SJCRH30 (cell line): ENCODE results near the gene ANKFN1. TPM values are rescaled to one million over a fixed set of nuclear protein-coding genes. Genes with fewer than 3 reads are reported as not detected.

ENCODE experiments used
- DNase-seq, 2 experiments: peaks; one replicate each; pipeline ENCODE4 v3.0.0-alpha.2; 2015 to 2020
- H3K27ac ChIP-seq: fragments of 250-450 bp; sonication (Bioruptor Pico); 2 replicates; pipeline ENCODE4 v1.5.1; 2020; ENCODE audit warnings: mild to moderate bottlenecking, moderate library complexity
- H3K27me3 ChIP-seq: fragments of 250-450 bp; sonication (Bioruptor Pico); 2 replicates; pipeline ENCODE4 v1.5.1; 2020; ENCODE audit warnings: mild to moderate bottlenecking, moderate library complexity
- H3K36me3 ChIP-seq: fragments of 250-450 bp; sonication (Bioruptor Pico); 2 replicates; pipeline ENCODE4 v1.5.1; 2020; ENCODE audit warnings: mild to moderate bottlenecking, moderate library complexity
- H3K4me1 ChIP-seq: fragments of 250-450 bp; sonication (Bioruptor Pico); 2 replicates; pipeline ENCODE4 v1.5.1; 2020; ENCODE audit warnings: mild to moderate bottlenecking, moderate library complexity
- H3K4me3 ChIP-seq: fragments of 250-450 bp; sonication (Bioruptor Pico); 2 replicates; pipeline ENCODE4 v1.5.1; 2020; ENCODE audit warnings: mild to moderate bottlenecking, moderate library complexity
- H3K9me3 ChIP-seq: fragments of 250-450 bp; sonication (Bioruptor Pico); replicated peaks from 2 replicates; pipeline ENCODE4 v1.5.1; 2020; ENCODE audit warnings: mild to moderate bottlenecking, moderate library complexity
- total RNA-seq: library from RNA; depleted of rRNA; stranded (reverse); fragments of >200 nt; shearing (Covaris generic); gene quantifications from 2 replicates; pipeline ENCODE4 v1.2.3, GENCODE V29; 2014

The ANKFN1 gene
- total RNA-seq, 1 experiment from 2014 or later, result 1.0 TPM

- Histone ChIP-seq H3K9me3 (no peaks in the 10 kb centered on the region), H3K4me3 (no peak overlapping the region), H3K27ac (no peak overlapping the region), H3K4me1 (no peaks in the 10 kb centered on the region), H3K36me3 (no peaks in the 10 kb centered on the region), H3K27me3 (no peaks in the 10 kb centered on the region; the same call in 1 of the 2 replicates)
- DNase-seq, result no peak
Measured at GRCh38 chr17:56131431-56131830, 21.8 kb upstream of the ANKFN1 start.

- no peaks in the 10 kb centered on the region; the same call in 1 of the 2 replicates for H3K27me3 ChIP-seq
- no peak overlapping the region for H3K27ac ChIP-seq
- H3K36me3 ChIP-seq, result no peaks in the 10 kb centered on the region
- H3K4me1 ChIP-seq, result no peaks in the 10 kb centered on the region
- H3K9me3 ChIP-seq, result no peaks in the 10 kb centered on the region
- H3K4me3 ChIP-seq, result no peak overlapping the region
- DNase-seq, result no peak
Measured at GRCh38 chr17:56136301-56136700, 17.0 kb upstream of the ANKFN1 start.

GRCh38 chr17:56141046-56141839 is 12.0 kb upstream of the ANKFN1 start:
- Histone ChIP-seq H3K4me3 (no peak overlapping the region), H3K36me3 (no peaks in the 10 kb centered on the region), H3K9me3 (no peaks in the 10 kb centered on the region), H3K27ac (no peak overlapping the region), H3K27me3 (no peaks in the 10 kb centered on the region), H3K4me1 (no peaks in the 10 kb centered on the region)
- DNase-seq, result no peak

GRCh38 chr17:56142325-56142724 is 10.9 kb upstream of the ANKFN1 start:
- H3K27me3 ChIP-seq, result no peaks in the 10 kb centered on the region
- H3K27ac ChIP-seq, result no peak overlapping the region
- DNase-seq, result no peak

GRCh38 chr17:56142781-56143180 is 10.5 kb upstream of the ANKFN1 start:
- Histone ChIP-seq H3K4me3 (no peak overlapping the region), H3K9me3 (no peaks in the 10 kb centered on the region), H3K36me3 (no peaks in the 10 kb centered on the region), H3K27ac (no peak overlapping the region), H3K4me1 (no peaks in the 10 kb centered on the region), H3K27me3 (no peaks in the 10 kb centered on the region)
- DNase-seq, result no peak

More at GRCh38 chr17:56142325-56142724, 10.9 kb upstream of the ANKFN1 start:
- Histone ChIP-seq H3K4me1 (no peaks in the 10 kb centered on the region), H3K36me3 (no peaks in the 10 kb centered on the region), H3K4me3 (no peak overlapping the region), H3K9me3 (no peaks in the 10 kb centered on the region)

GRCh38 chr17:56144223-56144622 is 9.1 kb upstream of the ANKFN1 start:
- no peaks in the 10 kb centered on the region for H3K36me3 ChIP-seq
- no peak for DNase-seq
- no peaks in the 10 kb centered on the region for H3K9me3 ChIP-seq
- H3K27me3 ChIP-seq, result no peaks in the 10 kb centered on the region
- no peak overlapping the region for H3K4me3 ChIP-seq
- no peaks in the 10 kb centered on the region for H3K4me1 ChIP-seq
- H3K27ac ChIP-seq, result no peak overlapping the region

- DNase-seq, result no peak
- H3K27ac ChIP-seq, result no peak overlapping the region
- H3K4me1 ChIP-seq, result no peaks in the 10 kb centered on the region
- H3K27me3 ChIP-seq, result no peaks in the 10 kb centered on the region
- no peaks in the 10 kb centered on the region for H3K9me3 ChIP-seq
- H3K36me3 ChIP-seq, result no peaks in the 10 kb centered on the region
- H3K4me3 ChIP-seq, result no peak overlapping the region
Measured at GRCh38 chr17:56146534-56146933, 6.7 kb upstream of the ANKFN1 start.

- DNase-seq, result no peak
- Histone ChIP-seq H3K4me3 (no peak overlapping the region), H3K27me3 (no peaks in the 10 kb centered on the region)
Measured at GRCh38 chr17:56148333-56148732, 4.9 kb upstream of the ANKFN1 start.

GRCh38 chr17:56149266-56150036 is 3.8 kb upstream of the ANKFN1 start:
- no peak overlapping the region for H3K27ac ChIP-seq
- H3K4me3 ChIP-seq, result no peak overlapping the region
- no peaks in the 10 kb centered on the region for H3K36me3 ChIP-seq
- no peaks in the 10 kb centered on the region for H3K27me3 ChIP-seq
- H3K4me1 ChIP-seq, result no peaks in the 10 kb centered on the region
- DNase-seq, result no peak
- no peaks in the 10 kb centered on the region for H3K9me3 ChIP-seq

More at GRCh38 chr17:56148333-56148732, 4.9 kb upstream of the ANKFN1 start:
- no peak overlapping the region for H3K27ac ChIP-seq
- no peaks in the 10 kb centered on the region for H3K4me1 ChIP-seq
- H3K9me3 ChIP-seq, result no peaks in the 10 kb centered on the region
- no peaks in the 10 kb centered on the region for H3K36me3 ChIP-seq

- H3K27me3 ChIP-seq, result no peaks in the 10 kb centered on the region
- no peak for DNase-seq
- H3K27ac ChIP-seq, result no peak overlapping the region
- no peaks in the 10 kb centered on the region for H3K36me3 ChIP-seq
- no peak overlapping the region for H3K4me3 ChIP-seq
- H3K4me1 ChIP-seq, result no peaks in the 10 kb centered on the region
- H3K9me3 ChIP-seq, result no peaks in the 10 kb centered on the region
Measured at GRCh38 chr17:56150649-56151048, 2.6 kb upstream of the ANKFN1 start.

- H3K4me1 ChIP-seq, result no peaks in the 10 kb centered on the region
- no peak overlapping the region for H3K27ac ChIP-seq
- no peak overlapping the region for H3K4me3 ChIP-seq
- no peaks in the 10 kb centered on the region for H3K27me3 ChIP-seq
- no peaks in the 10 kb centered on the region for H3K36me3 ChIP-seq
- no peaks in the 10 kb centered on the region for H3K9me3 ChIP-seq
- no peak for DNase-seq
Measured at GRCh38 chr17:56157845-56158244, 4.6 kb downstream of the ANKFN1 start.

- no peak for DNase-seq
- H3K27ac ChIP-seq, result no peak overlapping the region
- no peaks in the 10 kb centered on the region for H3K36me3 ChIP-seq
- H3K4me3 ChIP-seq, result no peak overlapping the region
- no peaks in the 10 kb centered on the region for H3K27me3 ChIP-seq
- no peaks in the 10 kb centered on the region for H3K9me3 ChIP-seq
- no peaks in the 10 kb centered on the region for H3K4me1 ChIP-seq
Measured at GRCh38 chr17:56158344-56158743, 5.1 kb downstream of the ANKFN1 start.

- no peaks in the 10 kb centered on the region for H3K27me3 ChIP-seq
- H3K4me3 ChIP-seq, result no peak overlapping the region
- H3K4me1 ChIP-seq, result no peaks in the 10 kb centered on the region
- DNase-seq, result no peak
- H3K27ac ChIP-seq, result no peak overlapping the region
- H3K36me3 ChIP-seq, result no peaks in the 10 kb centered on the region
- no peaks in the 10 kb centered on the region for H3K9me3 ChIP-seq
Measured at GRCh38 chr17:56158915-56159825, 5.9 kb downstream of the ANKFN1 start.

GRCh38 chr17:56159826-56160380 is 6.6 kb downstream of the ANKFN1 start:
- H3K27ac ChIP-seq, result no peak overlapping the region

More at GRCh38 chr17:56159826-56160380, 6.6 kb downstream of the ANKFN1 start:
- no peak overlapping the region for H3K4me3 ChIP-seq
- no peaks in the 10 kb centered on the region for H3K4me1 ChIP-seq
- H3K9me3 ChIP-seq, result no peaks in the 10 kb centered on the region
- no peaks in the 10 kb centered on the region for H3K36me3 ChIP-seq
- H3K27me3 ChIP-seq, result no peaks in the 10 kb centered on the region
- DNase-seq, result no peak
